ENCODE results near the gene CHST13. TPM values are rescaled to one million over a fixed set of nuclear protein-coding genes. Genes with fewer than 3 reads are reported as not detected.

CHST13 gene
- total RNA-seq, 1 donor from 2014 or later: not detected

DNA sequence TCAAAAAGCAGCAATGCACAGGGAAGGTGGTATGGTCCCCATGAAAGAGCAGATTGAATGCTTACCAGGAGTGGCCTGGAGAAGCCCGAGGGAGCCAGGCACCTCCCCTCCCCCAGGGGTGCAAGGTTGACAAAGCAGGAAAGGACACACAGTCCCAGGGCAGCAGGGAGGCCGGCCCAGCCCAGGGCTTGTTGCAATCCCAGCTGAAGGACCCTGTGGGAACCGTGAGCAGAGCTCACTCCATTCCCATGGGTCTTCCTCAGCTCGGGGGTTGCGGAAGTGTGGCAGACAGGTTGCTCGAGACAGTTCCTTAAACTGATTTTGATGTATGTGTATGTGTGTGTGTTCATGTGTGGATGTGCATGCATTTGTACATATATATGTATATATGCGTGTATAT, 22.2 kb upstream of the CHST13 start:
- no peak for DNase-seq (ENCODE audit: low spot score)
- Mint-ChIP-seq H3K36me3 (ENCODE audit: low read depth) (no peaks in the 10 kb centered on the region), H3K4me1 (ENCODE audit: low read depth) (no peaks in the 10 kb centered on the region), H3K4me3 (ENCODE audit: unreplicated experiment) (no peak overlapping the region), H3K27me3 (ENCODE audit: low read depth) (peaks cover 20% of the 10 kb centered on the region), H3K9me3 (ENCODE audit: low read depth) (no peaks in the 10 kb centered on the region), H3K27ac (ENCODE audit: unreplicated experiment) (no peak overlapping the region)
- TF ChIP-seq, protein P1, sequence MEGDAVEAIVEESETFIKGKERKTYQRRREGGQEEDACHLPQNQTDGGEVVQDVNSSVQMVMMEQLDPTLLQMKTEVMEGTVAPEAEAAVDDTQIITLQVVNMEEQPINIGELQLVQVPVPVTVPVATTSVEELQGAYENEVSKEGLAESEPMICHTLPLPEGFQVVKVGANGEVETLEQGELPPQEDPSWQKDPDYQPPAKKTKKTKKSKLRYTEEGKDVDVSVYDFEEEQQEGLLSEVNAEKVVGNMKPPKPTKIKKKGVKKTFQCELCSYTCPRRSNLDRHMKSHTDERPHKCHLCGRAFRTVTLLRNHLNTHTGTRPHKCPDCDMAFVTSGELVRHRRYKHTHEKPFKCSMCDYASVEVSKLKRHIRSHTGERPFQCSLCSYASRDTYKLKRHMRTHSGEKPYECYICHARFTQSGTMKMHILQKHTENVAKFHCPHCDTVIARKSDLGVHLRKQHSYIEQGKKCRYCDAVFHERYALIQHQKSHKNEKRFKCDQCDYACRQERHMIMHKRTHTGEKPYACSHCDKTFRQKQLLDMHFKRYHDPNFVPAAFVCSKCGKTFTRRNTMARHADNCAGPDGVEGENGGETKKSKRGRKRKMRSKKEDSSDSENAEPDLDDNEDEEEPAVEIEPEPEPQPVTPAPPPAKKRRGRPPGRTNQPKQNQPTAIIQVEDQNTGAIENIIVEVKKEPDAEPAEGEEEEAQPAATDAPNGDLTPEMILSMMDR (IDR thresholded peaks at IDR 0.05): no peak

DNA sequence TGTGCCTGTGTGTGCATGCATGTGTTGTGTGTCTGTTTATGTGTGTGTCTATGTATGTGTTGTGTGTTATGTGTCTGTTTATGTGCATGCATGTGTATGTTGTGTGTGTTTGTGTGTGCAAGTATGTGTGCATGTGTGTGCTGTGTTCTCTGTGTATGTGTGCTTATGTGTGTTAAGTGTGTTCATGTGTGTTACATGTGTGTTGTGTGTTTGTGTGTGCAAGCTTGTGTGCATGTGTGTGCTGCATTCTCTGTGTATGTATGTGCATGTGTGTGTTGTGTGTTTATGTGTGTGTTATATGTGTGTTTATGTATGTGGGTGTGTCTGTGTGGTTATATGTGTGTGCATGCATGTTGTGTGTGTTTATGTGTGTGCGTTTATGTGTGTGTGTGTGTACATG, 21.3 kb upstream of the CHST13 start:
- no peaks in the 10 kb centered on the region for H3K9me3 Mint-ChIP-seq (ENCODE audit: low read depth)
- TF ChIP-seq, protein P1 (IDR thresholded peaks at IDR 0.05): no peak
- DNase-seq (ENCODE audit: low spot score): no peak
- H3K4me1 Mint-ChIP-seq (ENCODE audit: low read depth): no peaks in the 10 kb centered on the region
- no peak overlapping the region for H3K27ac Mint-ChIP-seq (ENCODE audit: unreplicated experiment)
- H3K4me3 Mint-ChIP-seq (ENCODE audit: unreplicated experiment): no peak overlapping the region
- H3K36me3 Mint-ChIP-seq (ENCODE audit: low read depth): no peaks in the 10 kb centered on the region
- H3K27me3 Mint-ChIP-seq (ENCODE audit: low read depth): peaks cover 20% of the 10 kb centered on the region

DNA sequence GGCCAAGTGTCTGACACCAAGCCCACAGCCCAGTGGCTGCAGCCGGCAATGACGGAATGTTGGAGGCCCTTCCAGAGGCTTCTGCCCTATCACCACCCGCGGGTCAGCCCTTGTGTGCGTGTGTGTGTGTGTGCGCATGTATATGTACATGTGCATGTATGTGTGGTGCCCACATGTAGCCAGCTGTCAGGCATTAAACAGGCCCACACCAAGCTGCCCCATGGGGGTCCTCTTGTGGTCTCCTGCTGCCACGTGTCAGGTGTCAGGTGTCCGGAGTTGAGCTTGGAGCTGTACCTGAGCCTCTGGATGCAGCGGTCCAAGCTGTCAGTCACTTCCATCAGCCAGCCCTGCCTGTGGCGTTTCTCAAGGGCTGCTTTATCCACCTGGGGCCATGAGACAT, 20.3 kb upstream of the CHST13 start:
- H3K27ac Mint-ChIP-seq (ENCODE audit: unreplicated experiment): no peak overlapping the region
- H3K4me3 Mint-ChIP-seq (ENCODE audit: unreplicated experiment): no peak overlapping the region

DNA sequence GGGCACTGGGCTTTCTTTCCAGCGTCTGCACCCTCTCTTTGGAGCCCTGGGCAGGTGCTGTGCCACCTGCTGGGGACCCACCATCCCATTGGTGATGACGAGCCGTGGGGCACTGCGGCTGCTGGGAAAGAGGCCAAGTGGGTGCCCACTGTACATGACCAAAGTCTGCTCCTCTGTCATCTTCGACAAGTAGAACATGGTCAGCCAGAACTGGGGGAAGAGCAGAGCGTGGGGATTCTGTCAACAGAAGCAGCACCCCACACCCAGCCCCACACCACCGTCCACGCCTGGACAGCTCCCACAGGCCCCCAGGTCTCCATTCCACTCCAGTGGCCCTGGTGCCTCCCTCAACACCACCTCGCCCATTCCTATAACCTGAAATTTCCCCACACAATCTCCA, 16.1 kb upstream of the CHST13 start:
- H3K27ac Mint-ChIP-seq (ENCODE audit: unreplicated experiment): no peak overlapping the region
- H3K4me3 Mint-ChIP-seq (ENCODE audit: unreplicated experiment): no peak overlapping the region
- H3K9me3 Mint-ChIP-seq (ENCODE audit: low read depth): no peaks in the 10 kb centered on the region
- TF ChIP-seq, protein P1 (IDR thresholded peaks at IDR 0.05): no peak
- peaks cover 21% of the 10 kb centered on the region for H3K27me3 Mint-ChIP-seq (ENCODE audit: low read depth)
- no peaks in the 10 kb centered on the region for H3K36me3 Mint-ChIP-seq (ENCODE audit: low read depth)
- H3K4me1 Mint-ChIP-seq (ENCODE audit: low read depth): no peaks in the 10 kb centered on the region
- DNase-seq (ENCODE audit: low spot score): peak; percentile 81

More for the DNA sequence above, 20.3 kb upstream of the CHST13 start:
- H3K4me1 Mint-ChIP-seq (ENCODE audit: low read depth): no peaks in the 10 kb centered on the region
- no peaks in the 10 kb centered on the region for H3K36me3 Mint-ChIP-seq (ENCODE audit: low read depth)
- TF ChIP-seq, protein P1 (IDR thresholded peaks at IDR 0.05): no peak
- peaks cover 20% of the 10 kb centered on the region for H3K27me3 Mint-ChIP-seq (ENCODE audit: low read depth)
- DNase-seq (ENCODE audit: low spot score): no peak
- H3K9me3 Mint-ChIP-seq (ENCODE audit: low read depth): no peaks in the 10 kb centered on the region

DNA sequence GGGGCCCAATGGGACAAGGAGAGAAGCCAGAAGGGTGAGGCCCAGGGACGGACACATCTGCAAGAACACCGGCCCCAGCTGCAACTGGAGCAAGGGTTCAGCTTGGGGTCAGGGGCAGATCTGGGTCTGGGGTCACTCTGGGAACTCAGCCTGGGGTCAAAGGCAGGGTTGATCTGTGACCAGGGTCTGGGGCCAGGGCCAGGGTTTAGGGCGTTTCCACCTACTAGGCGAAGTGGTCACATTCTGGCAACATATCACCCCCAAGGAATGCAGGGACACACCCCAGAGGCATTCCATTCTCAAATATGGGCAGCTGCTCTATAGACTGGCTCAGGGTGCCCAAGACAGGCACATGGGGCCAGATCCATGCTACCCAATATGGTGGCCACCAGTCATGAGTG, 15.4 kb upstream of the CHST13 start:
- DNase-seq (ENCODE audit: low spot score): peak; percentile 73
- no peaks in the 10 kb centered on the region for H3K4me1 Mint-ChIP-seq (ENCODE audit: low read depth)
- TF ChIP-seq, protein P1 (IDR thresholded peaks at IDR 0.05): no peak
- H3K36me3 Mint-ChIP-seq (ENCODE audit: low read depth): no peaks in the 10 kb centered on the region
- H3K27me3 Mint-ChIP-seq (ENCODE audit: low read depth): peaks cover 20% of the 10 kb centered on the region
- H3K9me3 Mint-ChIP-seq (ENCODE audit: low read depth): no peaks in the 10 kb centered on the region
- no peak overlapping the region for H3K27ac Mint-ChIP-seq (ENCODE audit: unreplicated experiment)
- H3K4me3 Mint-ChIP-seq (ENCODE audit: unreplicated experiment): no peak overlapping the region

All from chondrocyte (in vitro differentiated cells).